Keratinocyte (primary cell): ENCODE results near the gene TMEM106B. TPM values are rescaled to one million over a fixed set of nuclear protein-coding genes. Genes with fewer than 3 reads are reported as not detected.
"Not testable (repeated sequence)": the region's sequence is repeated elsewhere in the genome, so short reads cannot be mapped to it uniquely, and the experiment has no call there.

Source experiments
- DNase-seq: peaks from one replicate; pipeline ENCODE4 v3.0.0-alpha.2; 2011; ENCODE audit warnings: low read depth, missing footprints, low spot score
- FAIRE-seq: peaks from 2 replicates; lab custom pipeline; 2011; peaks lifted over from hg19 to GRCh38; lab: Jason Lieb, UNC
- H2AFZ ChIP-seq: 2 replicates; pipeline ENCODE4 v1.6.0; 2012; ENCODE audit warnings: low read length, control low read depth, inconsistent platforms; ENCODE audit not compliant: control insufficient read depth
- H3K27ac ChIP-seq: 2 replicates; pipeline ENCODE4 v1.5.1; 2011; ENCODE audit warnings: low read length; ENCODE audit not compliant: control insufficient read depth, insufficient read depth
- H3K27me3 ChIP-seq: 3 replicates; pipeline ENCODE4 v1.6.0; 2011; ENCODE audit warnings: low read length; ENCODE audit not compliant: control insufficient read depth, insufficient read depth; ENCODE audit errors: extremely low read depth
- H3K36me3 ChIP-seq, 2 experiments: 2 replicates in 1 of 2; 3 replicates in 1 of 2; pipeline ENCODE4 v1.5.1; 2011; ENCODE audit warnings: low read length in 2 of 2, mild to moderate bottlenecking in 1 of 2; ENCODE audit not compliant: control insufficient read depth in 2 of 2, insufficient read depth in 2 of 2; ENCODE audit errors: extremely low read depth in 1 of 2
- H3K4me1 ChIP-seq: 3 replicates; pipeline ENCODE4 v1.5.1; 2011; ENCODE audit warnings: low read length; ENCODE audit not compliant: control insufficient read depth, insufficient read depth; ENCODE audit errors: extremely low read depth
- H3K4me2 ChIP-seq: 3 replicates; pipeline ENCODE4 v1.6.0; 2011; ENCODE audit warnings: low read depth, low read length; ENCODE audit not compliant: control insufficient read depth, insufficient read depth; ENCODE audit errors: extremely low read depth
- H3K4me3 ChIP-seq, 3 experiments: fragments of 200-600 bp in 1 of 3; sonication (generic) in 1 of 3; 2 replicates in 2 of 3; 3 replicates in 1 of 3; pipeline ENCODE4 v1.5.1; 2011 to 2016; ENCODE audit warnings: low read length in 3 of 3, mild to moderate bottlenecking in 3 of 3, control low read depth in 2 of 3, inconsistent platforms in 1 of 3, low read depth in 1 of 3, mixed read lengths in 1 of 3, mixed run types in 1 of 3, moderate library complexity in 1 of 3; ENCODE audit not compliant: control insufficient read depth in 2 of 3, insufficient read depth in 2 of 3; ENCODE audit errors: extremely low read depth in 1 of 3
- H3K79me2 ChIP-seq: 2 replicates; pipeline ENCODE4 v1.6.0; 2012; ENCODE audit warnings: low read length; ENCODE audit not compliant: control insufficient read depth, insufficient read depth
- H3K9ac ChIP-seq: 3 replicates; pipeline ENCODE4 v1.6.0; 2011; ENCODE audit warnings: low read length; ENCODE audit not compliant: control insufficient read depth, insufficient read depth; ENCODE audit errors: extremely low read depth
- H3K9me1 ChIP-seq: 3 replicates; pipeline ENCODE4 v1.6.0; 2011; ENCODE audit warnings: low read length; ENCODE audit not compliant: control insufficient read depth, insufficient read depth; ENCODE audit errors: extremely low read depth
- H3K9me3 ChIP-seq: 2 replicates; pipeline ENCODE4 v1.5.1; 2012; ENCODE audit warnings: low read depth, low read length; ENCODE audit not compliant: control insufficient read depth
- H4K20me1 ChIP-seq: 3 replicates; pipeline ENCODE4 v1.6.0; 2011; ENCODE audit warnings: low read length; ENCODE audit not compliant: control insufficient read depth, insufficient read depth; ENCODE audit errors: extremely low read depth
- CTCF ChIP-seq, 3 experiments: IDR thresholded peaks in 1 of 3; conservative IDR thresholded peaks in 1 of 3; optimal IDR thresholded peaks in 1 of 3; 2 replicates in 2 of 3; 3 replicates in 1 of 3; pipeline versions ENCODE3 to v1.5.1; 2011; ENCODE audit warnings: low read length in 3 of 3, mild to moderate bottlenecking in 3 of 3, moderate library complexity in 2 of 3, control low read depth in 1 of 3, inconsistent platforms in 1 of 3; ENCODE audit not compliant: insufficient read depth in 2 of 3; ENCODE audit errors: extremely low read depth in 1 of 3
- EZH2 ChIP-seq: IDR thresholded peaks from one replicate; pipeline ENCODE4 v1.6.1; 2012; ENCODE audit warnings: inconsistent platforms, mild to moderate bottlenecking, low read length, moderate library complexity
- dilution Hi-C: fragments of 300-500 bp; cut with MboI; formaldehyde crosslinking; loops from one replicate; pipeline ENCODE4 v1.7.0; 2020; ENCODE audit warnings: low sequenced_read_pairs; ENCODE audit not compliant: extremely low pct_ligation_motif_present
- polyA plus RNA-seq, 5 experiments: library from polyadenylated mRNA; depleted of rRNA in 3 of 5; stranded (reverse) in 3 of 5; stranded (forward) in 1 of 5; unstranded in 1 of 5; fragments of >200 nt; gene quantifications; 1 replicate in 1 of 5; 2 replicates in 3 of 5; 3 replicates in 1 of 5; pipeline versions ENCODE4 v1.2.1 to v1.2.3, GENCODE V29; 2011 to 2012; ENCODE audit warnings: missing spikeins in 2 of 5, low read depth in 1 of 5, low replicate concordance in 1 of 5

TMEM106B gene
- polyA plus RNA-seq, 1 donor (not counting 4 experiments of a cell fraction or from before 2014, with no cell fraction given), result 32.9 TPM

- TF ChIP-seq EZH2 (no peak), CTCF (optimal IDR thresholded peaks at IDR 0.05 in 1 of 3, IDR thresholded peaks at IDR 0.05 in 1 of 3, conservative IDR thresholded peaks at IDR 0.05 in 1 of 3; ENCODE audit: extremely low read depth in 1 of 3, insufficient read depth in 2 of 3, low read length in 3 of 3) (no peak)
- H3K4me3 ChIP-seq, result no peak overlapping the region
- dilution Hi-C loops, result no loop called here
These were observed 10.3 kb downstream of the TMEM106B start for GRCh38 chr7:12221414-12221813.

DNA sequence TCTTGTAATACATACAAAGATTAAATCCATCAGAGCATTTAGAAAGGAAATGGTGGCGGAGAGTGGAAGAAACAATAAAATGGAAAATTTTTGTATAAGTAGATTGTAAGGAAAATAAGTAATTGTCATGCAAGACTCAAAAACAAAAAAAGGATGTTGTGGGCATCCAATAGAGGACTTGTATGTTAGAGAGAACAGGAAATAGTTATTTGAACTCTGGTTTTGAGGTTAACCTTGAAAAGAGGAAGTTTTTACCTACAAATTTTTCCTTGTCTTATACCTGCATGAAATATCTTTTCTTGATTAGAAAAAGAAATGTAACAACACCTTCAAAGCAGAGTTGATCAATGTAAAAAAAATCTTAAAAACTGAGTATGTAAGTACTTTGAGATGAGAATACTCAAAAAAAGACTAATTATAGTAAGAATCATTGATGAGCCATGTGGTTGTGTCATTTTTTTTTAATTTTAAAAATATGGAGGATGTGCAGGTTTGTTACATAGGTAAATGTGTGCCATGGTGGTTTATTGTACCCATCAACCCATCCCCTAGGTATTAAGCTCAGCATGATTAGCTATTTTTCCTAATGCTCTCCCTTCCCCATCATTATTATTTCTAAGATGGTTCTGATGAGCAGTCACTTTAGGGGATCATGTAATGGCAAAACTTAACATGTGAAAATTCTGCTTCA, 11.9 kb downstream of the TMEM106B start:
- no peak overlapping the region for H3K4me2 ChIP-seq
- DNase-seq (no peak), FAIRE-seq (no peak)
- no peak for TF ChIP-seq EZH2
- no peak for TF ChIP-seq CTCF (optimal IDR thresholded peaks at IDR 0.05 in 1 of 3, IDR thresholded peaks at IDR 0.05 in 1 of 3, conservative IDR thresholded peaks at IDR 0.05 in 1 of 3; ENCODE audit: extremely low read depth in 1 of 3, insufficient read depth in 2 of 3, low read length in 3 of 3)
- H3K9ac ChIP-seq, result no peak overlapping the region
- H3K27ac ChIP-seq, result no peak overlapping the region
- H3K27me3 ChIP-seq, result no peaks in the 10 kb centered on the region
- peaks cover 0 to 4% of the 10 kb centered on the region in 2 experiments for H3K36me3 ChIP-seq
- H3K4me3 ChIP-seq, result no peak overlapping the region
- H3K9me3 ChIP-seq, result no peaks in the 10 kb centered on the region
- H4K20me1 ChIP-seq, result no peaks in the 10 kb centered on the region
- no peaks in the 10 kb centered on the region for H3K4me1 ChIP-seq
- no peaks in the 10 kb centered on the region for H3K9me1 ChIP-seq
- H2AFZ ChIP-seq, result no peak overlapping the region
- H3K79me2 ChIP-seq, result no peaks in the 10 kb centered on the region
- dilution Hi-C loops, result no loop called here

More at GRCh38 chr7:12221414-12221813, 10.3 kb downstream of the TMEM106B start:
- no peaks in the 10 kb centered on the region for H3K9me3 ChIP-seq
- H3K9me1 ChIP-seq, result no peaks in the 10 kb centered on the region
- H4K20me1 ChIP-seq, result no peaks in the 10 kb centered on the region
- no peak overlapping the region for H3K9ac ChIP-seq
- H3K27me3 ChIP-seq, result no peaks in the 10 kb centered on the region
- no peak overlapping the region for H3K4me2 ChIP-seq
- FAIRE-seq, result no peak
- DNase-seq, result no peak
- H3K4me1 ChIP-seq, result no peaks in the 10 kb centered on the region
- no peak overlapping the region for H3K27ac ChIP-seq
- H2AFZ ChIP-seq, result no peak overlapping the region
- H3K79me2 ChIP-seq, result no peaks in the 10 kb centered on the region
- H3K36me3 ChIP-seq, result peaks cover 0 to 4% of the 10 kb centered on the region in 2 experiments

GRCh38 chr7:12225017-12225416, 13.9 kb downstream of the TMEM106B start:
- H3K79me2 ChIP-seq, H2AFZ ChIP-seq, H3K4me1 ChIP-seq, FAIRE-seq, H3K4me2 ChIP-seq, H3K9me1 ChIP-seq, H3K9ac ChIP-seq, H3K27ac ChIP-seq, DNase-seq, H3K4me3 ChIP-seq, H3K27me3 ChIP-seq, H4K20me1 ChIP-seq, H3K36me3 ChIP-seq, H3K9me3 ChIP-seq, dilution Hi-C loops: not testable (repeated sequence)
